Loucy (cell line): ENCODE measurements around the gene FAM83D.

Source experiments
- CTCF ChIP-seq: fragments of 200-600 bp; sonication (generic); conservative IDR thresholded peaks from 2 replicates; pipeline ENCODE4 v1.5.1; 2014; ENCODE audit warnings: mild to moderate bottlenecking, antibody characterized with exemption, low read length
- EZH2phosphoT487 ChIP-seq: fragments of 200-600 bp; IDR thresholded peaks from 2 replicates; pipeline ENCODE4 v1.6.1; 2018; ENCODE audit warnings: antibody characterized with exemption, mild to moderate bottlenecking, moderate library complexity, borderline replicate concordance

- TF ChIP-seq CTCF = no peak
- TF ChIP-seq EZH2phosphoT487 = no peak
These were observed 4.0 kb downstream of the FAM83D start for GRCh38 chr20:38930242-38930569.
